ENCODE data around the gene BLVRB. TPM values are rescaled to one million over a fixed set of nuclear protein-coding genes. Genes with fewer than 3 reads are reported as not detected.
A peak's percentile ranks its signal among the peaks of the same experiment; 100 is the strongest.

The BLVRB gene
- polyA plus RNA-seq, 1 of the 3 experiments (the other 2 are of a cell fraction), result 85.9 TPM

DNA sequence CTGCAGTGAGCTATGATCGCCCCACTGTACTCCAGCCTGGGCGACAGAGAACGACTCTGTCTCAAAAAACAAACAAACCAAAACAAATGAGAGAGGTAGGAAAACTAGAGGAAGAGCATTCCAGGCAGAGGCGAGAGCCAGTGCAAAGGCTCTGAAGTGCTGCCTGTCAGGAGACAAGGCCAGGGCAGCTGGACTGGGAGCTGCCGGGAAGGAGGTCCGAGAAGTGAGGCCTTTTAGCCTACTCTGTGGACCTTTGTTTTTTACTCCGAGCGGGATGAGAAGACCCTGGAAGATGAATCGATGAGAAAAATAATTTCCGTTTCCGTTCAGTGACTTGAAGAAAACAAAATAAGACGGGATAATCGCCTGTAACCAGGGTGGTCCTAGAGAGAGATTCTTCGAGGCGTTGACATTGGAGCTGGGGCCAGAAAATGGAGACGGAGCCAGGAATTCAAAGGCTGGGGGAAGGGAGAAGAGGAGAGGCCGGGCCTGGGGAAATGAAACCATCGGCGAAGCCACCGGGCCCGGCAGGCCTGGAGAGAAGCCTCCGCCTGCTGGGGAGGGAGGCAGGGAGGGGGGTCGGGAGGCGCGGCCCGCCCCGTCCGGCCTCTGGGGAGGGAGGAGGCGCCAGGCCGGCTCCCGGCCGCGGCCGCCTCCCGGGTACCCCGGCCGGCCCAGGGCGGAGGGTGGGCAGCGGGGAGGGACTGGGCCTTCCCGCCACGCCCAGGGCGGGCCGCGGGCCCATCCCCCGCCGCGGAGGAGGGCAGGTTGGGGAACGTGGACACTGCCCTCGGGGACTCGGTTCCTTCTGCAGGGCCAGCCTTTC, 31.9 kb downstream of the BLVRB start:
- Histone ChIP-seq H3K4me3 (ENCODE audit: low read depth in 2 of 2, low read length in 1 of 2) (peak overlapping the region; percentile 30 to 67), H3K4me2 (peak overlapping the region; percentile 87), H3K9me2 (no peaks in the 10 kb centered on the region), H3K9me3 (no peaks in the 10 kb centered on the region), H3K4me1 (ENCODE audit: control insufficient read depth in 1 of 2, insufficient read depth in 2 of 2, low read depth in 1 of 2, low read length in 1 of 2) (peaks cover 5 to 11% of the 10 kb centered on the region in 2 experiments; a peak in 3 of 4 replicates), H4K20me1 (ENCODE audit: insufficient read depth) (no peaks in the 10 kb centered on the region), H3K27me3 (ENCODE audit: insufficient read depth) (no peaks in the 10 kb centered on the region), H3K36me3 (replicated peaks in 1 of 2; ENCODE audit: control insufficient read depth in 1 of 2, insufficient read depth in 2 of 2, low read length in 1 of 2) (no peaks in the 10 kb centered on the region), H3K79me2 (ENCODE audit: insufficient read depth) (0 out of 2 replicates have a peak, but pooled peaks cover 5% of the 10 kb centered on the region), H3K9ac (peak overlapping the region; percentile 90), H3F3A (replicated peaks; ENCODE audit: insufficient read depth) (peaks cover 30% of the 10 kb centered on the region), H2AFZ (ENCODE audit: low read depth) (peak overlapping the region; percentile 96), H3K27ac (ENCODE audit: low read depth in 2 of 2, low read length in 1 of 2) (peak overlapping the region; percentile 84 to 96)
- CTCF ChIA-PET, result interaction anchor here (0.9 to 1.8 kb wide), 6 partner anchors 9 to 201 kb away, joined by 3 to 6 read pairs (median 4); no protein-coding TSS in a partner anchor
- WGBS (ENCODE audit: low lambda C conversion rate), result 8% methylated on average over 37 of the region's 50 CpGs
- POLR2A ChIA-PET, result interaction anchor here (1.6 kb wide), 1 partner anchor 9 kb away, joined by 7 read pairs; no protein-coding TSS in a partner anchor
- DNase-seq, result peak; percentile 95
- TF ChIP-seq FOXM1 (IDR thresholded peaks at IDR 0.05; ENCODE audit: low read depth) (no peak), FOSL2 (IDR thresholded peaks at IDR 0.05; ENCODE audit: borderline replicate concordance, low read depth) (no peak), GATA2 (CRISPR knock-in tag; IDR thresholded peaks at IDR 0.05) (no peak), NRF1 (IDR thresholded peaks at IDR 0.05; ENCODE audit: low read depth, low read length) (no peak), TAF1 (IDR thresholded peaks at IDR 0.05; ENCODE audit: borderline replicate concordance, low read depth, low read length) (peak; percentile 83), TEAD4 (IDR thresholded peaks at IDR 0.05; ENCODE audit: borderline replicate concordance, insufficient read depth) (peak; percentile 42; the same call in 1 of the 2 replicates), POLR2AphosphoS5 (IDR thresholded peaks at IDR 0.05; ENCODE audit: low read depth, low read length) (peak; percentile 89), TCF12 (IDR thresholded peaks at IDR 0.05) (no peak; the same call in 1 of the 2 replicates), YY1 (IDR thresholded peaks at IDR 0.05; ENCODE audit: low read depth) (peak; percentile 69; the same call in 1 of the 2 replicates), RAD21 (IDR thresholded peaks at IDR 0.05; ENCODE audit: low read length) (no peak; the same call in 1 of the 2 replicates), MEF2A (IDR thresholded peaks at IDR 0.05; ENCODE audit: borderline replicate concordance, low read depth) (no peak), RFX5 (IDR thresholded peaks at IDR 0.05; ENCODE audit: low read length) (no peak), NFIC (IDR thresholded peaks at IDR 0.05; ENCODE audit: borderline replicate concordance) (peak; percentile 49), RXRA (IDR thresholded peaks at IDR 0.05; ENCODE audit: borderline replicate concordance, low read depth) (no peak), GABPA (IDR thresholded peaks at IDR 0.05; ENCODE audit: low read depth) (no peak; the same call in 1 of the 2 replicates), SIN3A (IDR thresholded peaks at IDR 0.05; ENCODE audit: borderline replicate concordance, low read depth, low read length) (0 out of 2 replicates have a peak, but pooled peaks have one; percentile 9), JUND (IDR thresholded peaks at IDR 0.05) (no peak), RCOR1 (IDR thresholded peaks at IDR 0.05; ENCODE audit: low read length) (no peak), SMC3 (IDR thresholded peaks at IDR 0.05; ENCODE audit: low read depth, low read length) (no peak), EP300 (IDR thresholded peaks at IDR 0.05; ENCODE audit: borderline replicate concordance in 1 of 2, low read depth in 1 of 2, low read length in 1 of 2) (no peak)
- TF ChIP-seq, protein P1, sequence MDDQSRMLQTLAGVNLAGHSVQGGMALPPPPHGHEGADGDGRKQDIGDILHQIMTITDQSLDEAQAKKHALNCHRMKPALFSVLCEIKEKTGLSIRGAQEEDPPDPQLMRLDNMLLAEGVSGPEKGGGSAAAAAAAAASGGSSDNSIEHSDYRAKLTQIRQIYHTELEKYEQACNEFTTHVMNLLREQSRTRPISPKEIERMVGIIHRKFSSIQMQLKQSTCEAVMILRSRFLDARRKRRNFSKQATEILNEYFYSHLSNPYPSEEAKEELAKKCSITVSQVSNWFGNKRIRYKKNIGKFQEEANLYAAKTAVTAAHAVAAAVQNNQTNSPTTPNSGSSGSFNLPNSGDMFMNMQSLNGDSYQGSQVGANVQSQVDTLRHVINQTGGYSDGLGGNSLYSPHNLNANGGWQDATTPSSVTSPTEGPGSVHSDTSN (IDR thresholded peaks at IDR 0.05), result 0 out of 2 replicates have a peak, but pooled peaks have one; percentile 2
- TF ChIP-seq, protein P2, sequence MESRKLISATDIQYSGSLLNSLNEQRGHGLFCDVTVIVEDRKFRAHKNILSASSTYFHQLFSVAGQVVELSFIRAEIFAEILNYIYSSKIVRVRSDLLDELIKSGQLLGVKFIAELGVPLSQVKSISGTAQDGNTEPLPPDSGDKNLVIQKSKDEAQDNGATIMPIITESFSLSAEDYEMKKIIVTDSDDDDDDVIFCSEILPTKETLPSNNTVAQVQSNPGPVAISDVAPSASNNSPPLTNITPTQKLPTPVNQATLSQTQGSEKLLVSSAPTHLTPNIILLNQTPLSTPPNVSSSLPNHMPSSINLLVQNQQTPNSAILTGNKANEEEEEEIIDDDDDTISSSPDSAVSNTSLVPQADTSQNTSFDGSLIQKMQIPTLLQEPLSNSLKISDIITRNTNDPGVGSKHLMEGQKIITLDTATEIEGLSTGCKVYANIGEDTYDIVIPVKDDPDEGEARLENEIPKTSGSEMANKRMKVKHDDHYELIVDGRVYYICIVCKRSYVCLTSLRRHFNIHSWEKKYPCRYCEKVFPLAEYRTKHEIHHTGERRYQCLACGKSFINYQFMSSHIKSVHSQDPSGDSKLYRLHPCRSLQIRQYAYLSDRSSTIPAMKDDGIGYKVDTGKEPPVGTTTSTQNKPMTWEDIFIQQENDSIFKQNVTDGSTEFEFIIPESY (IDR thresholded peaks at IDR 0.05; ENCODE audit: borderline replicate concordance, low read depth), result no peak
- TF ChIP-seq, protein P3, sequence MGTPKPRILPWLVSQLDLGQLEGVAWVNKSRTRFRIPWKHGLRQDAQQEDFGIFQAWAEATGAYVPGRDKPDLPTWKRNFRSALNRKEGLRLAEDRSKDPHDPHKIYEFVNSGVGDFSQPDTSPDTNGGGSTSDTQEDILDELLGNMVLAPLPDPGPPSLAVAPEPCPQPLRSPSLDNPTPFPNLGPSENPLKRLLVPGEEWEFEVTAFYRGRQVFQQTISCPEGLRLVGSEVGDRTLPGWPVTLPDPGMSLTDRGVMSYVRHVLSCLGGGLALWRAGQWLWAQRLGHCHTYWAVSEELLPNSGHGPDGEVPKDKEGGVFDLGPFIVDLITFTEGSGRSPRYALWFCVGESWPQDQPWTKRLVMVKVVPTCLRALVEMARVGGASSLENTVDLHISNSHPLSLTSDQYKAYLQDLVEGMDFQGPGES (IDR thresholded peaks at IDR 0.05; ENCODE audit: low read depth, low read length), result no peak
- TF ChIP-seq, protein P4, sequence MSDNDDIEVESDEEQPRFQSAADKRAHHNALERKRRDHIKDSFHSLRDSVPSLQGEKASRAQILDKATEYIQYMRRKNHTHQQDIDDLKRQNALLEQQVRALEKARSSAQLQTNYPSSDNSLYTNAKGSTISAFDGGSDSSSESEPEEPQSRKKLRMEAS (IDR thresholded peaks at IDR 0.05; ENCODE audit: low read depth), result peak; percentile 84; the same call in 1 of the 2 replicates
- TF ChIP-seq, protein P5, sequence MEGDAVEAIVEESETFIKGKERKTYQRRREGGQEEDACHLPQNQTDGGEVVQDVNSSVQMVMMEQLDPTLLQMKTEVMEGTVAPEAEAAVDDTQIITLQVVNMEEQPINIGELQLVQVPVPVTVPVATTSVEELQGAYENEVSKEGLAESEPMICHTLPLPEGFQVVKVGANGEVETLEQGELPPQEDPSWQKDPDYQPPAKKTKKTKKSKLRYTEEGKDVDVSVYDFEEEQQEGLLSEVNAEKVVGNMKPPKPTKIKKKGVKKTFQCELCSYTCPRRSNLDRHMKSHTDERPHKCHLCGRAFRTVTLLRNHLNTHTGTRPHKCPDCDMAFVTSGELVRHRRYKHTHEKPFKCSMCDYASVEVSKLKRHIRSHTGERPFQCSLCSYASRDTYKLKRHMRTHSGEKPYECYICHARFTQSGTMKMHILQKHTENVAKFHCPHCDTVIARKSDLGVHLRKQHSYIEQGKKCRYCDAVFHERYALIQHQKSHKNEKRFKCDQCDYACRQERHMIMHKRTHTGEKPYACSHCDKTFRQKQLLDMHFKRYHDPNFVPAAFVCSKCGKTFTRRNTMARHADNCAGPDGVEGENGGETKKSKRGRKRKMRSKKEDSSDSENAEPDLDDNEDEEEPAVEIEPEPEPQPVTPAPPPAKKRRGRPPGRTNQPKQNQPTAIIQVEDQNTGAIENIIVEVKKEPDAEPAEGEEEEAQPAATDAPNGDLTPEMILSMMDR (IDR thresholded peaks at IDR 0.05), result no peak
- TF ChIP-seq, protein P6, sequence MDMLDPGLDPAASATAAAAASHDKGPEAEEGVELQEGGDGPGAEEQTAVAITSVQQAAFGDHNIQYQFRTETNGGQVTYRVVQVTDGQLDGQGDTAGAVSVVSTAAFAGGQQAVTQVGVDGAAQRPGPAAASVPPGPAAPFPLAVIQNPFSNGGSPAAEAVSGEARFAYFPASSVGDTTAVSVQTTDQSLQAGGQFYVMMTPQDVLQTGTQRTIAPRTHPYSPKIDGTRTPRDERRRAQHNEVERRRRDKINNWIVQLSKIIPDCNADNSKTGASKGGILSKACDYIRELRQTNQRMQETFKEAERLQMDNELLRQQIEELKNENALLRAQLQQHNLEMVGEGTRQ (IDR thresholded peaks at IDR 0.05; ENCODE audit: borderline replicate concordance, low read depth, low read length), result no peak

All from SK-N-SH (cell line).